Fibroblast of pulmonary artery (primary cell): ENCODE data around the gene LRRC72.
A peak's percentile ranks its signal among the peaks of the same experiment; 100 is the strongest.

Experiments
- DNase-seq: peaks from one replicate; pipeline ENCODE4 v3.0.0-alpha.2; 2010; ENCODE audit warnings: low read depth
- H3K4me3 ChIP-seq: replicated peaks from 2 replicates; pipeline ENCODE4 v1.5.1; 2011; ENCODE audit warnings: low read depth, mild to moderate bottlenecking, control low read depth, low read length, moderate library complexity
- CTCF ChIP-seq: IDR thresholded peaks from 2 replicates; pipeline ENCODE4 v1.5.1; 2011; ENCODE audit warnings: mild to moderate bottlenecking, control low read depth, low read length, inconsistent platforms; ENCODE audit errors: missing control alignments

Gene LRRC72

GRCh38 chr7:16526742-16527540, at the start of gene LRRC72:
LRRC72 (plus strand) TSS chr7:16526825; CDS start chr7:16526953, 128 bp downstream.
- TF ChIP-seq CTCF = no peak
- no peak for DNase-seq
- H3K4me3 ChIP-seq = no peak within 1 kb of the TSS

GRCh38 chr7:16479161-16479560, 47.5 kb upstream of the LRRC72 start:
- DNase-seq = no peak
- no peak overlapping the region for H3K4me3 ChIP-seq
- TF ChIP-seq CTCF = no peak

GRCh38 chr7:16479591-16479990, 47.0 kb upstream of the LRRC72 start:
- DNase-seq = no peak
- no peak overlapping the region for H3K4me3 ChIP-seq
- TF ChIP-seq CTCF = no peak

- no peak for TF ChIP-seq CTCF
- DNase-seq = peak; percentile 80
- H3K4me3 ChIP-seq = no peak overlapping the region
Observed at GRCh38 chr7:16484453-16485158, 42.0 kb upstream of the LRRC72 start.

- no peak for TF ChIP-seq CTCF
- H3K4me3 ChIP-seq = no peak overlapping the region
- no peak for DNase-seq
Observed at GRCh38 chr7:16491148-16491547, 35.5 kb upstream of the LRRC72 start.

GRCh38 chr7:16492513-16493062, 34.0 kb upstream of the LRRC72 start:
- DNase-seq = peak; percentile 49
- H3K4me3 ChIP-seq = no peak overlapping the region
- no peak for TF ChIP-seq CTCF
